Measurements from ENCODE around the gene HOXC9.

HOXC9 gene

GRCh38 chr12:53974084-53975063 is 25.6 kb upstream of the HOXC9 start, which contains the start of gene HOTAIR:
Gene HOTAIR, minus strand, starts transcription at chr12:53974954.
- intact Hi-C loops (cut with DNase I): no loop called here
- no peak for DNase-seq

GRCh38 chr12:53975064-53975471 is 24.9 kb upstream of the HOXC9 start:
- intact Hi-C loops (cut with DNase I): no loop called here

GRCh38 chr12:53975479-53976152 is 24.3 kb upstream of the HOXC9 start:
- no peak for DNase-seq
- intact Hi-C loops (cut with DNase I): no loop called here

More at GRCh38 chr12:53975064-53975471, 24.9 kb upstream of the HOXC9 start:
- DNase-seq: no peak

DNA sequence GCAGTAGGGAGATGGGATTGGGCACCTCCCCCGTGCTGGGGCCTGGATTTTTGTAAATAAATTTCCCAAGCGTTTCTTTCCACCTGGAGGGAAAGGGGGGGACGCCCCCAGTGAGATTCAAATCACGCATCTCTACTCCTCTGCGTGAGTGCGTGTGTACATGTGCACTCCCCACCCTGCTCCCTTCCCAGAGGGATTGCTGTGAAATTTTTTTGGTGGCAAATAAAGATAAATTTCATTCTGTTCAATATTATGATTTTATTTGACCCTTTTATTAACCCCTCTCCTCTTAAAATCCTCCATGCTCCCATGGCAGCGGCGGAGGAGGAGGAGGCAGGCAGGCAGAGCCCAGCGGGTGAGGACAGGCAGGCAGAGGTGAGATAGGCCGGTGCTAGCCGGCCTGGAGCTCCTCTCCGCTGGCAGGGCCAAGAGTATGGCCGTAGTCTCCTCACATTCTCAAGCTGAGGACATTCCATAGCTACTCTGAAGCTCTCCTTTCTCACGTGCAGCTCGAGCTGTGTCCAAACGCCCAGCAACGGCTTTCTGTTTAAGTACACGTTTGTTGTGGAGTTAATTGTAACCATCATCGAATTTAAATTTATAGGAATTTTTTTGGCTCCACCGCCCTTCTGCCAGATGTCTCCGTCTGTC is 23.7 kb upstream of the HOXC9 start:
- DNase-seq: no peak
- intact Hi-C loops (cut with DNase I): no loop called here

DNA sequence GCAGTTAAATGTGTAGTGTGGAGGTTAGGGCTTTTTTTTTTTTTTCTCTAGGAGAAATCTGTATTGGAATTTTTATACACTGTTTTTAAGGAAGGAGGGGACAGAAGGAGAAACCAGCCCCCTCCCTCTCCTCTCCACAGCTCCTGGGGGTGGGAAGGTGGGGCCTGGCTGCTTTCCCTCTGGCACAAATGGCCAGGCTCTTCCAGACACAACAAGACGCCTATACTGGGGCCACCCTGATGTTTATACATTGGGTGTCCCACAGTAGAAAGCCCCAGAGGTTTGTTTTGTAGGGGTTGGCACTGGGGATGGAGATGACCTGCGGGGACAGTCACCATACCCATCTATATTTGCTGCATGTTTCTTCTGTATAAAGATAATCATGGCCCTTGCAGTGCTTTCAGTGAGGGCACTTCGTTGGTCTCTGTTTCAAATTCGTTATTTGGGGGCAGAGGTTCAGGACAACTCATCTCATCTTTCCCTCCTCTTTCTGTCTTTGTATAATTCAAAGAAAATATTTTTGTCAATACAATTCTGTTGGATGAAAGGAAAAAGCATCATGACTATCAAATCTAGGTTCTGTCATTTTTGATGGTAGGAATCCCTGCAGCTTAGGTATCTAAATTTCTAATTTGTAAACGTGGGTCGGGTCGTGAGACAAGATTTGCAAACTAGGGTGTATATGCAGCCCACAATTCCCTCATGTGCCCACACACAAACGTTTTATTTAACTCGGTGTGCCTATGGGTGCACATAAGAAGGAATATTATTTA is 23.0 kb upstream of the HOXC9 start:
- DNase-seq: no peak
- intact Hi-C loops (cut with DNase I): no loop called here

- intact Hi-C loops (cut with DNase I): no loop called here
- DNase-seq: no peak
Observed at GRCh38 chr12:53977596-53978445, 22.1 kb upstream of the HOXC9 start.

DNA sequence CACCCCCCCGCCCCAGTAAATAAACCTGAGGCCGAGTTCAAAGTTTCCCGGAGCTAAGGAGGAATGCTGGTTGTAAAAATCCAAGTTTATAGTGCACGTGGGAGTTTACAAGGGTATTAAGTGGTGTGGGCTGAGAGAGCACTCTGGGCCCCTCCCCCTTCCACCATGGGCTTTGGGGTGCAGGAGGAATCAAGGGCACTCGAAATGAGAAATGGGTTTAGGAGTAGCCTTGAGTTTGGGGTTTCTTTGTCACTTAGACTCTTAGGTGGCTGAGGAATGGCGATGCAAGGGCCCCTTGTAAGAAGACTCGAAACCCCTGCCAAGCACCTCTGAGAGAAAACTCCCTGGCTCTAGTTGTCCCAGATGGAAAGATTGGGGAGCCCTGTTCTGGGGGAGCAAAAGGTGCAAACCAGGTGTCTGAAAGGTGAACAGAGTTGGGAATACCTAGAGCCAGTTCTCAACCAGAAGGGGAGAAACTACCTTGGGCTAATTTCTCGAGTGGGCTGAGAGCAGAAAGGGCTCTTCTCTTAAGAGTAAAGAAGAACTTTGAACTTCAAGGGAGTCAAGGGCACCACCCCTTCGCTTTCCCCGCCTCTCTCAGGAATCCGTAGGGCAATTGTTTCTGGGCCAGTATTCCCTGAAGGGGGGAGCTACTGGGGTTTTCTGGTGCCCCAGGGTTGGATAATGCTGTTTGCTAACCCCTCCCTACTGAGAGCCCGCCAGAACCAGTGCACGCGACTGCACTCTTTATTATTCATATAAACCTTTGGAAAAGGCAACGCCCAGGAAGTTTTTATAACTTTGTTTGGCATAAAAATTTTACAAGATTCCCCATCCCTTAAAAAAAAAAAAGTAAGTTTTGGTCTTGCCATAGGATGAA is 21.2 kb upstream of the HOXC9 start:
- intact Hi-C loops (cut with DNase I): no loop called here

DNA sequence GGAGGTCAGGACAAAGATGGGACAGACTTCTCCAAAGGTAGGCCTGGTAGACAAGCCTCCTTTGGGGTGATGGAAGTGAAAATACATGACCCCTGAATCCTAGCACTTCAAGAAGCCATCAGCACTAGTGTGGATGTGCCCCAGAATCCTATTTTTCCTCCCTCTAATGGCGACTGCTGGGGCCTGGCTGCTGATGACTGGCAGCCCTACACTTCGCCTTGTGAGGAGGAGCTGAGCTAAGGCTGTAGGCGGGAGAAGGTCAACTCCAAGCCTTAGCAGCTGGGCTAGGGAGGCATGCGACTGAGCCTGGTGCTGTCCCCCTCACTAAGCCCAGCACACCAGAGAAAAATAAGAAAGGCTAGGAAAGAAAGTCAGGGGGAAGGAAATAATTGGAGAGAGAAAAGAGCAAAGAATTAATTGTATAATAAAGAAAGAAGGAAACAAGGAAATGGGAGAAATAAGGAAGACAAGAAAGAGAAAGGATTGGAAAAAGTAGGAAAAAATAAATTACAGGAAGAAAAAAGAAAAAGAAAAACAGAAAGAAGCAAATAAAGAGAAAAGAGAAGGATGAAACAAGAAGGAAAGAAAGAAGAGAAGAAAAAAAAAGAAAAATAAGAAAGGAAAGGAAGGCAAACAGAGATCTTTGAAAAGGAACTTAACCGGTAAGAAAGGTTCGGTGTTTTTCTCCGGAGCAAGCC is 19.7 kb upstream of the HOXC9 start:
- no peak for DNase-seq
- intact Hi-C loops (cut with DNase I): no loop called here

More for the DNA sequence above, 21.2 kb upstream of the HOXC9 start:
- DNase-seq: no peak

- DNase-seq: no peak
- intact Hi-C loops (cut with DNase I): no loop called here
Observed at GRCh38 chr12:53980802-53981496, 19.0 kb upstream of the HOXC9 start.

DNA sequence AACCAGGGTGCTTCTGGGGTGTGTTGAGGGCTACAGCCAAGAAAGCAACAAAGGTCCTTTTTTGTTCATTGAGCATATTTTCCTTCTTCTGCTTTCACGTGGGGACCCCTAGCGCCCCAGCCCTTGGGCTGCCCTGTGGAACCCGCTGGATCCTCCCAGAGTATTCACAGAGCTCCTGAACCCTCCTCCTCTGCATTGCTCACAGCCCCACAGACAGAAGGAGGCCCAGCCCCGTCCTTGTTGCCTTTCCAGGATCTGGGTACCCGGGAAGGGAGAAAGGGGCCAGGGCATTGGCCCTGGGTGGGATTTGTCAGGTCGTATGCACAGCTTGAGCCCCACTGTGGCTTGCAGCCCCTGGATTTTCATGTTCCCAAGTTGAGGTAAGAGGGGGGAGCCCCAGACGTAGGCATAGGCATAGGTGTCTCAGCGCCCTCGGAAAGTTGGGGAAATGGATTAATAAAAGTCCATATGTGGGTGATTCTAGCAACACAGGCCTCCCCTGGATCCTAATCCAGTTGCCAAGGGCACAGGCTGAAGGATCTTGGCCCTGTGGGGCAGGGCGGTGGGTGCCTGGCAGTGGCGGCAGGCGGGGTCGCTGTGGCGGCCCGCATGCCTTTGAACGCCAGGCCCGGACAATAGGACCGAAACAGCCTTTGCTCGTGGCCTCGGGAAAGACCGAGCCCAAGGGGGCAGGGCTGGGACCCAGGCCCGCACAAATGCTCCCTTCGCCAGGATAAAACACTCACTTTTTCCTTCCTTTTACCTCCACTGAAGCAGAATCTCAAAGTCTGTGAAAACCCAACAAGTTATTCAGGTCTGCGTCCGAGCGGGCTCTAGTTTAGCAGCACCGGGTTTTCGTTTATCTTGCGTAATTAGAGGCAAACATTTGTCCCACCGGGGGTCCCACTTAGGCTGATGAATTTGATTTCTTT is 18.1 kb upstream of the HOXC9 start:
- intact Hi-C loops (cut with DNase I): no loop called here
- no peak for DNase-seq

DNA sequence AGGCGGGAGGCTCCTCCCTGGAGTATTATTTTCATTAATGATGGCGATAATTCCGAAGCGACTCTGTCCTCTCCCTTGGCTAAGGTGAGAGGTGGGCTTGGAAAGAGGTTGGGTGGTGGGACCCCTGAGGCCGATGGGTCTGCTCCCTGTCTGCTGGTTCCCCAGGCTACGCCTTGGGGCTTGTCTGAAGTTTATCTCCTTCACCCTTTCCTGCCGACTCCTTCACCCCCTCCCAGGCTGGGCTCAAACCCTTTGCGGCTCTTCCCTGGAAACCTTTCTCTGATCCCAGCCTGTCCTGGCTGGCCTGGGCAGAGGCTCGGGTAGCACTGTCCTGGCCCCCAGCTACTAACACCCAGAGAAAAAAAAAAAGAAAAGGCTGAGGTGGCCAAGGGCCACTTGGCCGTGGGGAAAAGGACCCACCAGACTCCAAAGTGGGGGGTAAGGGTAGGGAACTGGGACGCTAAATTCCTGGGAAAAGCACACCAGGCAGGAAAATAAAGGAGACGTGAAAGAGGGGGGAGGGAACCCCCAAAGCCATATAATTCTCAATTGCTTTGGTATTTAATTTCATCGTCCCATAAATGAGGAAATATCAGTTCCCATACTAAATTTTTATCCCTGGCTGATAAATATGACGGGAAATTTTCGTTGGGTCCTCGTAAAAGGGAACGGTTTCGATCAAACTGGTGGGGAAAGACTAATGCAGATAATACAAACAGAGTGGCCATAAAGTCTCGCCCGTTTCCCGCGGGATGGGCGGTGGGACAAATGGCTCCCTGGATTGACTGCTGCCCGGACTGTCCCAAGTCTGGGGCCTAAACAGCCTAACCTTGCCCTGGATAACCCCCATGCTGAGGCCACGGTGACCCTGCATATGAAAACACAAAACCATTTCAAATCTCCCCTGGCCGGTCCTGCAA is 17.1 kb upstream of the HOXC9 start:
- DNase-seq: no peak
- intact Hi-C loops (cut with DNase I): no loop called here

GRCh38 chr12:53983568-53983949 is 16.4 kb upstream of the HOXC9 start:
- no peak for DNase-seq
- intact Hi-C loops (cut with DNase I): no loop called here

- no peak for DNase-seq
- intact Hi-C loops (cut with DNase I): no loop called here
Observed at GRCh38 chr12:53983950-53984572, 15.9 kb upstream of the HOXC9 start.
